ENCODE results near the gene ELMO3. TPM values are rescaled to one million over a fixed set of nuclear protein-coding genes. Genes with fewer than 3 reads are reported as not detected.

The ELMO3 gene
- total and polyA plus RNA-seq, 2 of the 13 experiments (the other 11 are each of a cell fraction or from before 2014, with no cell fraction given): 2.6 to 4.0 TPM

DNA sequence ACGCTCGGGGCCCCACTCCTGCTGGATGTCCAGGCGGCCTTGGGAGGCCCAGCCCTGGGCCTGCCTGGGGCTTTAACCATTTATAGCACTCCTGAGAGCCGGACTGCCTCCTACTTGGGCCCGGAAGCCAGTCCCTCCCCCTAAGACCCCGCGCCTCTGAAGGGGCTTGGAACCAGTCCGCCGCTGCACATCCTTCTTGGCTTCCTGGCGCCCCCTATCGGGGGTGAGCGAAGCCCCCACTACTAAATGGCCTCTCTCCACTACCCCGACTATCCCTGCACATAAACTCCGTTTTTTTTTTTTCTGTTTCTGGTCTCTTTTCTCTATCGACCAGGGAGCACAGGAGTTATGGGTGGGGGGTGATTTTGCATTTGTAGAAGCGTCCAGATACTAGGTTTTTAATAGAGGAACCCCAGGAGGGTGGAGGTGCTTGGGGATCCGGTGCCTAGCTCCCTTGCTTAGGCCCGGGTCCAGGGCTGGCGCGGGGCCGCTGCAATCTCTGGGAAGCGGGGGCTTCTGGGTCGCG lies 29.2 kb upstream of the ELMO3 start (continued):
- no peak for TF ChIP-seq ARNT2 (CRISPR knock-in tag; IDR thresholded peaks at IDR 0.05; ENCODE audit: low read depth)
- TF ChIP-seq, protein P1, sequence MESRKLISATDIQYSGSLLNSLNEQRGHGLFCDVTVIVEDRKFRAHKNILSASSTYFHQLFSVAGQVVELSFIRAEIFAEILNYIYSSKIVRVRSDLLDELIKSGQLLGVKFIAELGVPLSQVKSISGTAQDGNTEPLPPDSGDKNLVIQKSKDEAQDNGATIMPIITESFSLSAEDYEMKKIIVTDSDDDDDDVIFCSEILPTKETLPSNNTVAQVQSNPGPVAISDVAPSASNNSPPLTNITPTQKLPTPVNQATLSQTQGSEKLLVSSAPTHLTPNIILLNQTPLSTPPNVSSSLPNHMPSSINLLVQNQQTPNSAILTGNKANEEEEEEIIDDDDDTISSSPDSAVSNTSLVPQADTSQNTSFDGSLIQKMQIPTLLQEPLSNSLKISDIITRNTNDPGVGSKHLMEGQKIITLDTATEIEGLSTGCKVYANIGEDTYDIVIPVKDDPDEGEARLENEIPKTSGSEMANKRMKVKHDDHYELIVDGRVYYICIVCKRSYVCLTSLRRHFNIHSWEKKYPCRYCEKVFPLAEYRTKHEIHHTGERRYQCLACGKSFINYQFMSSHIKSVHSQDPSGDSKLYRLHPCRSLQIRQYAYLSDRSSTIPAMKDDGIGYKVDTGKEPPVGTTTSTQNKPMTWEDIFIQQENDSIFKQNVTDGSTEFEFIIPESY (CRISPR knock-in tag; IDR thresholded peaks at IDR 0.05): peak; percentile 37; the same call in 1 of the 2 replicates
- no peak for TF ChIP-seq CENPX (CRISPR knock-in tag; IDR thresholded peaks at IDR 0.05)
- TF ChIP-seq KLF12 (CRISPR knock-in tag; IDR thresholded peaks at IDR 0.05; ENCODE audit: borderline replicate concordance): no peak
- TF ChIP-seq, protein P2, sequence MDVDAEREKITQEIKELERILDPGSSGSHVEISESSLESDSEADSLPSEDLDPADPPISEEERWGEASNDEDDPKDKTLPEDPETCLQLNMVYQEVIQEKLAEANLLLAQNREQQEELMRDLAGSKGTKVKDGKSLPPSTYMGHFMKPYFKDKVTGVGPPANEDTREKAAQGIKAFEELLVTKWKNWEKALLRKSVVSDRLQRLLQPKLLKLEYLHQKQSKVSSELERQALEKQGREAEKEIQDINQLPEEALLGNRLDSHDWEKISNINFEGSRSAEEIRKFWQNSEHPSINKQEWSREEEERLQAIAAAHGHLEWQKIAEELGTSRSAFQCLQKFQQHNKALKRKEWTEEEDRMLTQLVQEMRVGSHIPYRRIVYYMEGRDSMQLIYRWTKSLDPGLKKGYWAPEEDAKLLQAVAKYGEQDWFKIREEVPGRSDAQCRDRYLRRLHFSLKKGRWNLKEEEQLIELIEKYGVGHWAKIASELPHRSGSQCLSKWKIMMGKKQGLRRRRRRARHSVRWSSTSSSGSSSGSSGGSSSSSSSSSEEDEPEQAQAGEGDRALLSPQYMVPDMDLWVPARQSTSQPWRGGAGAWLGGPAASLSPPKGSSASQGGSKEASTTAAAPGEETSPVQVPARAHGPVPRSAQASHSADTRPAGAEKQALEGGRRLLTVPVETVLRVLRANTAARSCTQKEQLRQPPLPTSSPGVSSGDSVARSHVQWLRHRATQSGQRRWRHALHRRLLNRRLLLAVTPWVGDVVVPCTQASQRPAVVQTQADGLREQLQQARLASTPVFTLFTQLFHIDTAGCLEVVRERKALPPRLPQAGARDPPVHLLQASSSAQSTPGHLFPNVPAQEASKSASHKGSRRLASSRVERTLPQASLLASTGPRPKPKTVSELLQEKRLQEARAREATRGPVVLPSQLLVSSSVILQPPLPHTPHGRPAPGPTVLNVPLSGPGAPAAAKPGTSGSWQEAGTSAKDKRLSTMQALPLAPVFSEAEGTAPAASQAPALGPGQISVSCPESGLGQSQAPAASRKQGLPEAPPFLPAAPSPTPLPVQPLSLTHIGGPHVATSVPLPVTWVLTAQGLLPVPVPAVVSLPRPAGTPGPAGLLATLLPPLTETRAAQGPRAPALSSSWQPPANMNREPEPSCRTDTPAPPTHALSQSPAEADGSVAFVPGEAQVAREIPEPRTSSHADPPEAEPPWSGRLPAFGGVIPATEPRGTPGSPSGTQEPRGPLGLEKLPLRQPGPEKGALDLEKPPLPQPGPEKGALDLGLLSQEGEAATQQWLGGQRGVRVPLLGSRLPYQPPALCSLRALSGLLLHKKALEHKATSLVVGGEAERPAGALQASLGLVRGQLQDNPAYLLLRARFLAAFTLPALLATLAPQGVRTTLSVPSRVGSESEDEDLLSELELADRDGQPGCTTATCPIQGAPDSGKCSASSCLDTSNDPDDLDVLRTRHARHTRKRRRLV (CRISPR knock-in tag; IDR thresholded peaks at IDR 0.05): 0 out of 2 replicates have a peak, but pooled peaks have one; percentile 20
- no peak for TF ChIP-seq ZNF432 (CRISPR knock-in tag; IDR thresholded peaks at IDR 0.05; ENCODE audit: borderline replicate concordance)
- TF ChIP-seq, protein P3, sequence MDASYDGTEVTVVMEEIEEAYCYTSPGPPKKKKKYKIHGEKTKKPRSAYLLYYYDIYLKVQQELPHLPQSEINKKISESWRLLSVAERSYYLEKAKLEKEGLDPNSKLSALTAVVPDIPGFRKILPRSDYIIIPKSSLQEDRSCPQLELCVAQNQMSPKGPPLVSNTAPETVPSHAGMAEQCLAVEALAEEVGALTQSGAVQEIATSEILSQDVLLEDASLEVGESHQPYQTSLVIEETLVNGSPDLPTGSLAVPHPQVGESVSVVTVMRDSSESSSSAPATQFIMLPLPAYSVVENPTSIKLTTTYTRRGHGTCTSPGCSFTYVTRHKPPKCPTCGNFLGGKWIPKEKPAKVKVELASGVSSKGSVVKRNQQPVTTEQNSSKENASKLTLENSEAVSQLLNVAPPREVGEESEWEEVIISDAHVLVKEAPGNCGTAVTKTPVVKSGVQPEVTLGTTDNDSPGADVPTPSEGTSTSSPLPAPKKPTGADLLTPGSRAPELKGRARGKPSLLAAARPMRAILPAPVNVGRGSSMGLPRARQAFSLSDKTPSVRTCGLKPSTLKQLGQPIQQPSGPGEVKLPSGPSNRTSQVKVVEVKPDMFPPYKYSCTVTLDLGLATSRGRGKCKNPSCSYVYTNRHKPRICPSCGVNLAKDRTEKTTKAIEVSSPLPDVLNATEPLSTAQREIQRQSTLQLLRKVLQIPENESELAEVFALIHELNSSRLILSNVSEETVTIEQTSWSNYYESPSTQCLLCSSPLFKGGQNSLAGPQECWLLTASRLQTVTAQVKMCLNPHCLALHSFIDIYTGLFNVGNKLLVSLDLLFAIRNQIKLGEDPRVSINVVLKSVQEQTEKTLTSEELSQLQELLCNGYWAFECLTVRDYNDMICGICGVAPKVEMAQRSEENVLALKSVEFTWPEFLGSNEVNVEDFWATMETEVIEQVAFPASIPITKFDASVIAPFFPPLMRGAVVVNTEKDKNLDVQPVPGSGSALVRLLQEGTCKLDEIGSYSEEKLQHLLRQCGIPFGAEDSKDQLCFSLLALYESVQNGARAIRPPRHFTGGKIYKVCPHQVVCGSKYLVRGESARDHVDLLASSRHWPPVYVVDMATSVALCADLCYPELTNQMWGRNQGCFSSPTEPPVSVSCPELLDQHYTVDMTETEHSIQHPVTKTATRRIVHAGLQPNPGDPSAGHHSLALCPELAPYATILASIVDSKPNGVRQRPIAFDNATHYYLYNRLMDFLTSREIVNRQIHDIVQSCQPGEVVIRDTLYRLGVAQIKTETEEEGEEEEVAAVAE (CRISPR knock-in tag; IDR thresholded peaks at IDR 0.05; ENCODE audit: borderline replicate concordance): 0 out of 2 replicates have a peak, but pooled peaks have one; percentile 19
- no peak for TF ChIP-seq ZSCAN31 (CRISPR knock-in tag; IDR thresholded peaks at IDR 0.05; ENCODE audit: low read depth)
- no peak for TF ChIP-seq STAT5B (CRISPR knock-in tag; IDR thresholded peaks at IDR 0.05)
- TF ChIP-seq MTA1 (CRISPR knock-in tag; IDR thresholded peaks at IDR 0.05; ENCODE audit: borderline replicate concordance): no peak
- peak; percentile 44; the same call in 1 of the 2 replicates for TF ChIP-seq STAG1 (CRISPR knock-in tag; IDR thresholded peaks at IDR 0.05)
- no peak for TF ChIP-seq IRF2 (CRISPR knock-in tag; IDR thresholded peaks at IDR 0.05)
- no peak for TF ChIP-seq SKI (IDR thresholded peaks at IDR 0.05; ENCODE audit: partially characterized antibody)
- no peak for TF ChIP-seq PRMT3 (CRISPR knock-in tag; IDR thresholded peaks at IDR 0.05; ENCODE audit: borderline replicate concordance, low read depth)
- TF ChIP-seq ZNF256 (CRISPR knock-in tag; conservative IDR thresholded peaks at IDR 0.05): no peak
- no peak for TF ChIP-seq GATAD2A (CRISPR knock-in tag; IDR thresholded peaks at IDR 0.05)
- no peak for TF ChIP-seq ZNF12 (CRISPR knock-in tag; IDR thresholded peaks at IDR 0.05)
- TF ChIP-seq, protein P4, sequence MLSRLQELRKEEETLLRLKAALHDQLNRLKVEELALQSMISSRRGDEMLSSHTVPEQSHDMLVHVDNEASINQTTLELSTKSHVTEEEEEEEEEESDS (CRISPR knock-in tag; IDR thresholded peaks at IDR 0.05; ENCODE audit: borderline replicate concordance): no peak
- TF ChIP-seq SIX4 (CRISPR knock-in tag; IDR thresholded peaks at IDR 0.05): no peak; the same call in 1 of the 2 replicates
- no peak for TF ChIP-seq PHF5A (CRISPR knock-in tag; IDR thresholded peaks at IDR 0.05; ENCODE audit: low read depth, unreplicated experiment)

All from HepG2 (cell line).